HG02588 (cell line): ENCODE data around the gene KANSL1.

Experiments
- ATAC-seq: cut with Tn5 transposase; IDR thresholded peaks from one replicate; pipeline ENCODE4 v1.9.1; 2021; ENCODE audit warnings: mild to moderate bottlenecking, moderate library complexity; ENCODE audit not compliant: unreplicated experiment

Gene KANSL1

DNA sequence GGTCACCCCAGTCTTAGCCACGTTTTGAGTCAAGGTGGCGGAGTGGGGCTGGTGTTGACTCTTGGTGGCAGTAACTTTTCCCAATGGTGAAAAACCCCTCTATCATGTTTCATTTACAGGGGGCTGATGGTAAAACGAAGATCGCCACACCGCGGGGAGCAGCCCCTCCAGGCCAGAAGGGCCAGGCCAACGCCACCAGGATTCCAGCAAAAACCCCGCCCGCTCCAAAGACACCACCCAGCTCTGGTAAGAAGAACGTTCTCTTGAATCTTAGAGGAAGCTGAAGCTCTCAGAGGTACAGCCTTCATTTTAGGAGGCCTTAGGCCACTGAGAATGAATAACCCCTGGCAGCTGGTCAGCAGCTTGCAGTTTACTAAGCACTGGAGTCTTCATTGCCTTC is 201.9 kb downstream of the KANSL1 start:
- ATAC-seq, result no peak

GRCh38 chr17:45990886-45991285 is 202.3 kb downstream of the KANSL1 start:
- no peak for ATAC-seq

- no peak for ATAC-seq
These were observed 203.5 kb downstream of the KANSL1 start for GRCh38 chr17:45989759-45990158.

GRCh38 chr17:45987706-45988105 is 205.5 kb downstream of the KANSL1 start:
- ATAC-seq, result no peak

DNA sequence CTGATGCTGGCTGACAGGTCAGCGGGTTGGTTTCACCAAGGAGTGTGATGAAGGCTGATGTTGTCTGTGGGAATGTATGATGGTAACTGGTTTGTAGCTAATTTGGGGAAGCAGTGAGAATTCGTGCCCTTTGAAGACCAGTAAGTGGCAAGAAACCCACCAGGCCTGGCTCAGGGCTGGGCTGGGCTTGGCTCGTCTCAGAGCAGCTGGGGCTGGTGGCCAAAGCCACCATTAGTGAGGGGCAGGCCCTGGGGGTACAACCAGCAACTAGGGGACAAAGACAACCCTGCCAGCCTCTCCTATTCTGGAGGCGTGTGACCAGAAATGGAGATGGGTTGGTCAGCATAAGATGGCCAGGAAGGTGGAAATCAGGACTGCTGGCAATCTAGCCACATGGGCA is 207.2 kb downstream of the KANSL1 start:
- no peak for ATAC-seq

DNA sequence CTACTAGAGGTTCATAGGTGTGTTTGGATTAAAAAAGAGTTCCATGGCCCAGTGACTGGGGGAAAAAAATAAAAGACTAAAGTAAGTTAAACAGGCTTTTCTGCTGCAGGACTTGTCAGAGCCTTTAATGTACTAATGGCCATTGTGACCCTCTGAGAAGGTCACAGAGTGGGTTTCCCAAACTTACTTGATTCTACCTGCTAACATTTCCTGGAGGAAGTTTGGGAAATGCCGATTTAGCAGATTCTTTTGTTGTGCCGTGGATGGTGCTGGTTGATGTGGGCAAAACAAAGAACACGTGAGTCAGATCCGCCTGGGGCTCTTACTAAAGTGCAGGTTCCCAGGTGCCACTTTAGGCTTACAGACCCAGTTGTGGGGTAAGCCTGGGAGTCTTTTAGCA is 207.8 kb downstream of the KANSL1 start:
- no peak for ATAC-seq

DNA sequence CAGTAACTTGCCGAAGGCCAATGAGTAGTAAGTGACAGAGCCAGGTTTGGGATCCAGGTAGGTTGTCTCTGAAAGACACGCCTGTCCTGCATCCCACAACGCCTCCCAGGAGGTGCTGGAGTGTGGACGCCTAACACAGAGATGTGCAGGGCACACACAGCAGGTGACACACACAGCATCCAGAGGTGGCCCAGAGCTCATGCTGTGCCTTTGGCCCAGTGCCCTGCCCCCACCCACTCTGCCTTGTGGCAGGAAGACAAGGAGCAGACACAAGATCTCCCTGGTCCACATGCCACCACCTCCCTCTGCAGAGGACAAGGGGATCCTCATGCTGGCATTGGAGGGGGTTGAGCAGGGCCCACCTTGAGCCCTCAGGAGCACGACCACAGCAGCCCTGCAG is 208.9 kb downstream of the KANSL1 start:
- no peak for ATAC-seq

DNA sequence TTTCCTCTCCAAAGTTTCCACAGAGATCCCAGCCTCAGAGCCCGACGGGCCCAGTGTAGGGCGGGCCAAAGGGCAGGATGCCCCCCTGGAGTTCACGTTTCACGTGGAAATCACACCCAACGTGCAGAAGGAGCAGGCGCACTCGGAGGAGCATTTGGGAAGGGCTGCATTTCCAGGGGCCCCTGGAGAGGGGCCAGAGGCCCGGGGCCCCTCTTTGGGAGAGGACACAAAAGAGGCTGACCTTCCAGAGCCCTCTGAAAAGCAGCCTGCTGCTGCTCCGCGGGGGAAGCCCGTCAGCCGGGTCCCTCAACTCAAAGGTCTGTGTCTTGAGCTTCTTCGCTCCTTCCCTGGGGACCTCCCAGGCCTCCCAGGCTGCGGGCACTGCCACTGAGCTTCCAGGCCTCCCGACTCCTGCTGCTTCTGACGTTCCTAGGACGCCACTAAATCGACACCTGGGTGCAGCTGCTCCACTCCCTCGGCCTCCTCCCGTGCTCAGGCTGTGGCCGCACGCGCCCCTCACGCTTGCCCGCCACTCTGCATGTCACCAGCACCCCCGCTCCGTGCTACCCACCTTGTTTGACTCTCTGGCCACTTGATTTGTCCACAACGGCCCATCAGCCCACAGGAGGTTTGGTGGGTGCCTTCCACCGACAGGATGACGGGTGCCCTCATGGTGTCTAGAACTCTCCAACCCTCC is 209.5 kb downstream of the KANSL1 start:
- ATAC-seq, result no peak

DNA sequence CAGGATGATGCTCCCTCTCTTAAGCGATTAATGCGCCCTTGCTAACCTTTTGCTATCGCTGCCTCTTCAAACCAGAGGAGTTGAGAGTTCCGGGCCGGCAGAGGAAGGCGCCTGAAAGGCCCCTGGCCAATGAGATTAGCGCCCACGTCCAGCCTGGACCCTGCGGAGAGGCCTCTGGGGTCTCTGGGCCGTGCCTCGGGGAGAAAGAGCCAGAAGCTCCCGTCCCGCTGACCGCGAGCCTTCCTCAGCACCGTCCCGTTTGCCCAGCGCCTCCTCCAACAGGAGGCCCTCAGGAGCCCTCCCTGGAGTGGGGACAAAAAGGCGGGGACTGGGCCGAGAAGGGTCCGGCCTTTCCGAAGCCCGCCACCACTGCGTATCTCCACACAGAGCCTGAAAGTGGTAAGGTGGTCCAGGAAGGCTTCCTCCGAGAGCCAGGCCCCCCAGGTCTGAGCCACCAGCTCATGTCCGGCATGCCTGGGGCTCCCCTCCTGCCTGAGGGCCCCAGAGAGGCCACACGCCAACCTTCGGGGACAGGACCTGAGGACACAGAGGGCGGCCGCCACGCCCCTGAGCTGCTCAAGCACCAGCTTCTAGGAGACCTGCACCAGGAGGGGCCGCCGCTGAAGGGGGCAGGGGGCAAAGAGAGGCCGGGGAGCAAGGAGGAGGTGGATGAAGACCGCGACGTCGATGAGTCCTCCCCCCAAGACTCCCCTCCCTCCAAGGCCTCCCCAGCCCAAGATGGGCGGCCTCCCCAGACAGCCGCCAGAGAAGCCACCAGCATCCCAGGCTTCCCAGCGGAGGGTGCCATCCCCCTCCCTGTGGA is 210.2 kb downstream of the KANSL1 start:
- ATAC-seq, result no peak

- ATAC-seq, result no peak
These were observed 211.9 kb downstream of the KANSL1 start for GRCh38 chr17:45981306-45981705.

- ATAC-seq, result no peak
These were observed 212.4 kb downstream of the KANSL1 start for GRCh38 chr17:45980855-45981254.
